HFF-Myc (cell line): Measurements from ENCODE around the gene EEF2.
"Not testable (repeated sequence)": the region's sequence is repeated elsewhere in the genome, so short reads cannot be mapped to it uniquely, and the experiment has no call there.

Source experiments
- DNase-seq: peaks from one replicate; pipeline ENCODE4 v3.0.0-alpha.2; 2011; ENCODE audit warnings: low read depth; ENCODE audit errors: extremely low read depth
- H3K4me3 ChIP-seq: replicated peaks from 2 replicates; pipeline ENCODE4 v1.5.1; 2011; ENCODE audit warnings: low read depth, mild to moderate bottlenecking, control low read depth, low read length
- TF ChIP-seq, protein P1 (sequence below): IDR thresholded peaks from 2 replicates; pipeline ENCODE4 v1.5.1; 2012; ENCODE audit warnings: mild to moderate bottlenecking, low read depth, low read length, control low read depth; ENCODE audit errors: missing control alignments

Gene EEF2

DNA sequence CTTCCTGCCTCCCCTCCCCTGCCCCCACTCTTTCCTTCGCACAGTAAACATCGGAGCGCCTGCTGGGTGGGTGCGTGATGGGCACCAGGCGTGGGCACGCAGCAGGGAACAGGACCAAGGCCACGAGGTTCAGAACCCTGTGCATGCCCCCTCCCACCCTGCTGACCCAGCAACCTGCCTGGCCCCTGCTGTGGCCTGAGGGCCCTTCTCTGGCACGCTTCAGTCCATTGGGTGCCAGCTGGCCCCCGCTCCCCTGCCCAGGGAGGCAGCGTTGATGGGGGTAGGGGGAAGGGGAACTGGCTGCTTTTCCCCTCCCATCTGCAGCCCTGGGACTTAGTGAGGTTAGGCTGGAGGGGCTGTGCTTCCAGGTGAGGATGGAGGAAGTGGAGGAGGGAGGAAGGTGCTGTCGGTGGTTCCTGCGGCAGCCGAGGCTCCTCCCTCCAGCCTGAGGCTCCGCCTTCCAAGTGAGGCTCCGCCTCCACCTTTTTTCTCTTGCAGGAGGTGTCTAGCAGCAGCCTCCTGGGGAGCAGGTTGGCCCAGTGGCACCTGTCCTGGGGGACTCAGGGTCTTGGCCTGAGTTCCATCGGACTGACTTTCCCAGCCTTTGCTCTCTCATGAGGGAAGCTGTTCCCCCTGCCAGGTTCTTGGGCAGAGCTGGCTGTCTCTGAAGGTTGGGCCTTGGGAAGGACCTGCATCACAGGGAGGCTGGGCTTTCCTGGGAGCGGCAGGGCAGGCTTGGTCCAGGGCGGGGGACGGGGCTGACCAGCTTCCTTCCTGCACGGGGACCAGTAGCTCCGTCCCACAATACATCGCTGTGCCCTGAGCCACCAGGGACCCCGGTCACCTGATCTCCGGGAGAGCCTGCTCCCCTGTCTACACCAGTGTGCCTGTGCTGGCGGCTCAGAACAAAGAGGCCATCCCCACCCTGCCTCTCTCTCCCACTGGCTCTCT, 29.6 kb upstream of the EEF2 start:
- TF ChIP-seq, protein P1, sequence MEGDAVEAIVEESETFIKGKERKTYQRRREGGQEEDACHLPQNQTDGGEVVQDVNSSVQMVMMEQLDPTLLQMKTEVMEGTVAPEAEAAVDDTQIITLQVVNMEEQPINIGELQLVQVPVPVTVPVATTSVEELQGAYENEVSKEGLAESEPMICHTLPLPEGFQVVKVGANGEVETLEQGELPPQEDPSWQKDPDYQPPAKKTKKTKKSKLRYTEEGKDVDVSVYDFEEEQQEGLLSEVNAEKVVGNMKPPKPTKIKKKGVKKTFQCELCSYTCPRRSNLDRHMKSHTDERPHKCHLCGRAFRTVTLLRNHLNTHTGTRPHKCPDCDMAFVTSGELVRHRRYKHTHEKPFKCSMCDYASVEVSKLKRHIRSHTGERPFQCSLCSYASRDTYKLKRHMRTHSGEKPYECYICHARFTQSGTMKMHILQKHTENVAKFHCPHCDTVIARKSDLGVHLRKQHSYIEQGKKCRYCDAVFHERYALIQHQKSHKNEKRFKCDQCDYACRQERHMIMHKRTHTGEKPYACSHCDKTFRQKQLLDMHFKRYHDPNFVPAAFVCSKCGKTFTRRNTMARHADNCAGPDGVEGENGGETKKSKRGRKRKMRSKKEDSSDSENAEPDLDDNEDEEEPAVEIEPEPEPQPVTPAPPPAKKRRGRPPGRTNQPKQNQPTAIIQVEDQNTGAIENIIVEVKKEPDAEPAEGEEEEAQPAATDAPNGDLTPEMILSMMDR: no peak
- H3K4me3 ChIP-seq: no peak overlapping the region

DNA sequence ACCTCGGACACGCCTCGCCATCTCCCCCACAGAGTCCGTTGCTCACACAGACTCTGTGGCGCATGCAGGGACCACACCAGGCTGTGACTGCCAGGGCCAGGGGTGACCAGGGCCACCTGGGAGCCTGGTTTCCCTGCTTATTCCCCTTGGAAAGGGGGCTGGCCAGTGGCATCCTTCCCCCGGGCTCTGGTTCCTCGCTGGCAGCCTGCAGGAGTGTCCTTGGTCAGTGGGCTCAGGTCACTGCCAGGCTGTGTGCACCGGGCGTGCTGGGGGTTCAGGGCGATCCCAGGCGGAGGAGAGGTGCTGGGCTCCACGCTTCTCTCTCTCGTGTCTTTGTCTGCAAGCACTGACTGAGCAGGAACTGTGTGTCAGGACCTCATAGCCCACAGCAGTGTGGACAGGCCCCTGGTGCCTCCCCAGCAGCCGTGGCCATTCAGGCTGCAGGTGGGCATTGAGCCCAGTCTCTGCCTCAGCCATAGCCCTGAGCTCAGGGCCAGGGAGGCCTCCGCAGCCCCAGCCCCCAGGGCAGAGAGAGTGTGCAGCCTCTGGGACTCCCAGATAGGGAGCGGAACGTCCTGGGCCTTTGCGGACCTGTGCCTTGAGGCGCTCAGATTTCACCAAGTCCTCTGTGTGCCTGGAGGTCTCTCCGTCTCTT, 28.8 kb upstream of the EEF2 start:
- TF ChIP-seq, protein P1: no peak
- DNase-seq: no peak

More for the DNA sequence above, 29.6 kb upstream of the EEF2 start:
- DNase-seq: no peak

GRCh38 chr19:4012975-4013634, 27.8 kb upstream of the EEF2 start:
- no peak overlapping the region for H3K4me3 ChIP-seq
- TF ChIP-seq, protein P1: no peak
- DNase-seq: no peak

More for the DNA sequence above, 28.8 kb upstream of the EEF2 start:
- H3K4me3 ChIP-seq: no peak overlapping the region

- no peak for DNase-seq
- TF ChIP-seq, protein P1: no peak
- H3K4me3 ChIP-seq: no peak overlapping the region
Observed at GRCh38 chr19:4012092-4012974, 27.1 kb upstream of the EEF2 start.

GRCh38 chr19:4011430-4011829, 26.2 kb upstream of the EEF2 start:
- not testable (repeated sequence) for H3K4me3 ChIP-seq, DNase-seq

DNA sequence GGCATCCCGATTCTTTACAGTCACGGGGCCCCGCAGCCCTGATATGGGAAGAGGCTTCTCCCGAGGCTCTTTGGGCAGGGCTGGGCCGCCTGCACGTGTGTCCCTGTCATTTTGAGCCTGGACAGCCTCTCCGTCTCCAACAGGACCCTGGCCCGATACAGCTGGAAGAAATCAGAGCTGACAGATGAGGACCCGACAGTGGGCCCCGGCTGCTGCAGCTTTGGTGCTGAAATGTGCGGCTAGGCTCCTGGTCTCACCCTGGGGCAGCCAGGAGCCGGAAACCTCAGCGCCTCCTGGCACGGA, 25.5 kb upstream of the EEF2 start:
- TF ChIP-seq, protein P1: no peak
- no peak overlapping the region for H3K4me3 ChIP-seq
- DNase-seq: no peak
